ENCODE measurements around the gene DNAAF6. TPM values are rescaled to one million over a fixed set of nuclear protein-coding genes. Genes with fewer than 3 reads are reported as not detected.

The DNAAF6 gene
- total RNA-seq, 1 donor from 2014 or later, result not detected

GRCh38 chrX:107207089-107207488 lies 678 bp downstream of the DNAAF6 start:
- DNase-seq (ENCODE audit: low read depth), result no peak
- Histone ChIP-seq H3K27me3 (ENCODE audit: control insufficient read depth, insufficient read depth, low read length) (no peaks in the 10 kb centered on the region), H3K36me3 (ENCODE audit: control insufficient read depth, insufficient read depth, low read length) (no peaks in the 10 kb centered on the region), H3K4me3 (ENCODE audit: low read depth, low read length) (no peak overlapping the region)
- no peak for TF ChIP-seq CTCF (IDR thresholded peaks at IDR 0.05; ENCODE audit: insufficient read depth, low read length, poor library complexity, severe bottlenecking)

- no peak overlapping the region for H3K4me3 ChIP-seq (ENCODE audit: low read depth, low read length)
- no peaks in the 10 kb centered on the region for H3K36me3 ChIP-seq (ENCODE audit: control insufficient read depth, insufficient read depth, low read length)
- no peak for TF ChIP-seq CTCF (IDR thresholded peaks at IDR 0.05; ENCODE audit: insufficient read depth, low read length, poor library complexity, severe bottlenecking)
- H3K27me3 ChIP-seq (ENCODE audit: control insufficient read depth, insufficient read depth, low read length), result no peaks in the 10 kb centered on the region
- DNase-seq (ENCODE audit: low read depth), result no peak
Measured at GRCh38 chrX:107207943-107208342, 1.5 kb downstream of the DNAAF6 start.

GRCh38 chrX:107213477-107213876 lies 7.1 kb downstream of the DNAAF6 start:
- no peak for DNase-seq (ENCODE audit: low read depth)
- no peak for TF ChIP-seq CTCF (IDR thresholded peaks at IDR 0.05; ENCODE audit: insufficient read depth, low read length, poor library complexity, severe bottlenecking)
- no peaks in the 10 kb centered on the region for H3K36me3 ChIP-seq (ENCODE audit: control insufficient read depth, insufficient read depth, low read length)
- no peaks in the 10 kb centered on the region for H3K27me3 ChIP-seq (ENCODE audit: control insufficient read depth, insufficient read depth, low read length)
- H3K4me3 ChIP-seq (ENCODE audit: low read depth, low read length), result no peak overlapping the region

GRCh38 chrX:107226757-107227156 lies 20.3 kb downstream of the DNAAF6 start:
- TF ChIP-seq CTCF (IDR thresholded peaks at IDR 0.05; ENCODE audit: insufficient read depth, low read length, poor library complexity, severe bottlenecking), result no peak
- H3K4me3 ChIP-seq (ENCODE audit: low read depth, low read length), result no peak overlapping the region

GRCh38 chrX:107227780-107228485 lies 21.5 kb downstream of the DNAAF6 start:
- Histone ChIP-seq H3K36me3 (ENCODE audit: control insufficient read depth, insufficient read depth, low read length) (no peaks in the 10 kb centered on the region), H3K27me3 (ENCODE audit: control insufficient read depth, insufficient read depth, low read length) (no peaks in the 10 kb centered on the region), H3K4me3 (ENCODE audit: low read depth, low read length) (no peak overlapping the region)
- no peak for DNase-seq (ENCODE audit: low read depth)
- TF ChIP-seq CTCF (IDR thresholded peaks at IDR 0.05; ENCODE audit: insufficient read depth, low read length, poor library complexity, severe bottlenecking), result no peak

More at GRCh38 chrX:107226757-107227156, 20.3 kb downstream of the DNAAF6 start:
- Histone ChIP-seq H3K36me3 (ENCODE audit: control insufficient read depth, insufficient read depth, low read length) (no peaks in the 10 kb centered on the region), H3K27me3 (ENCODE audit: control insufficient read depth, insufficient read depth, low read length) (no peaks in the 10 kb centered on the region)
- DNase-seq (ENCODE audit: low read depth), result no peak

- Histone ChIP-seq H3K4me3 (ENCODE audit: low read depth, low read length) (no peak overlapping the region), H3K27me3 (ENCODE audit: control insufficient read depth, insufficient read depth, low read length) (no peaks in the 10 kb centered on the region), H3K36me3 (ENCODE audit: control insufficient read depth, insufficient read depth, low read length) (no peaks in the 10 kb centered on the region)
- no peak for TF ChIP-seq CTCF (IDR thresholded peaks at IDR 0.05; ENCODE audit: insufficient read depth, low read length, poor library complexity, severe bottlenecking)
- DNase-seq (ENCODE audit: low read depth), result no peak
Measured at GRCh38 chrX:107228486-107228819, 22.0 kb downstream of the DNAAF6 start.

All from kidney epithelial cell (primary cell).